HepG2 (cell line): Measurements from ENCODE around the gene TNK1. TPM values are rescaled to one million over a fixed set of nuclear protein-coding genes. Genes with fewer than 3 reads are reported as not detected.
A peak's percentile ranks its signal among the peaks of the same experiment; 100 is the strongest.

Experiments used
- BCLAF1 ChIP-seq: fragments of 450-650 bp; IDR thresholded peaks from 2 replicates; pipeline ENCODE4 v1.6.1; 2017; ENCODE audit warnings: mild to moderate bottlenecking
- CERS6 ChIP-seq: sonication (generic); formaldehyde crosslinking; IDR thresholded peaks from 2 replicates; pipeline ENCODE4 v1.5.0; 2020; ENCODE audit warnings: missing genetic modification reagents
- E2F2 ChIP-seq: sonication (generic); formaldehyde crosslinking; IDR thresholded peaks from 2 replicates; pipeline ENCODE4 v1.4.0; 2020; ENCODE audit warnings: missing genetic modification reagents, borderline replicate concordance
- ERF ChIP-seq: IDR thresholded peaks from 2 replicates; pipeline ENCODE4 v1.6.1; 2018; ENCODE audit warnings: missing biosample characterization, missing genetic modification reagents
- HCFC1 ChIP-seq: fragments of 150-350 bp; IDR thresholded peaks from 2 replicates; pipeline ENCODE4 v1.6.1; 2014; ENCODE audit warnings: low read depth, low read length
- HIC2 ChIP-seq: sonication (generic); formaldehyde crosslinking; IDR thresholded peaks from 2 replicates; pipeline ENCODE4 v1.9.0; 2022; ENCODE audit warnings: low read depth, missing genetic modification reagents
- HNRNPUL1 ChIP-seq: fragments of 200-400 bp; formaldehyde crosslinking; IDR thresholded peaks from 2 replicates; pipeline ENCODE4 v1.6.1; 2017; ENCODE audit warnings: low read depth, mild to moderate bottlenecking, low read length, moderate library complexity
- JUND ChIP-seq: sonication (generic); formaldehyde crosslinking; IDR thresholded peaks from 2 replicates; pipeline ENCODE4 v1.8.0; 2022; ENCODE audit warnings: mild to moderate bottlenecking, missing genetic modification reagents
- PPARG ChIP-seq: conservative IDR thresholded peaks from 2 replicates; pipeline ENCODE4 v1.6.1; 2016; ENCODE audit warnings: missing biosample characterization, missing genetic modification reagents
- PTBP1 ChIP-seq: fragments of 200-400 bp; formaldehyde crosslinking; IDR thresholded peaks from 2 replicates; pipeline ENCODE4 v1.6.1; 2018; ENCODE audit warnings: low read length, low read depth; ENCODE audit not compliant: poor library complexity, severe bottlenecking
- SP140L ChIP-seq: sonication (generic); formaldehyde crosslinking; IDR thresholded peaks from 2 replicates; pipeline ENCODE4 v1.4.0; 2020; ENCODE audit warnings: missing genetic modification reagents, borderline replicate concordance
- ZBTB26 ChIP-seq: IDR thresholded peaks from 2 replicates; pipeline ENCODE4 v1.6.1; 2016; ENCODE audit warnings: missing compliant biosample characterization, missing genetic modification reagents, borderline replicate concordance
- ZC3H13 ChIP-seq: sonication (generic); formaldehyde crosslinking; IDR thresholded peaks from 2 replicates; pipeline ENCODE4 v1.8.1; 2023; ENCODE audit warnings: mild to moderate bottlenecking, missing genetic modification reagents, moderate library complexity
- ZFP41 ChIP-seq: sonication (generic); formaldehyde crosslinking; IDR thresholded peaks from 2 replicates; pipeline ENCODE4 v1.4.0; 2020; ENCODE audit warnings: mild to moderate bottlenecking, missing genetic modification reagents, borderline replicate concordance
- ZNF333 ChIP-seq: sonication (generic); formaldehyde crosslinking; IDR thresholded peaks from 2 replicates; pipeline ENCODE4 v1.4.0; 2020; ENCODE audit warnings: mild to moderate bottlenecking, missing genetic modification reagents, borderline replicate concordance
- ZNF674 ChIP-seq: sonication (generic); formaldehyde crosslinking; IDR thresholded peaks from 2 replicates; pipeline ENCODE4 v1.5.0; 2020; ENCODE audit warnings: low read depth, mild to moderate bottlenecking, missing genetic modification reagents
- ZNF709 ChIP-seq: sonication (generic); formaldehyde crosslinking; IDR thresholded peaks from 2 replicates; pipeline ENCODE4 v1.5.0; 2020; ENCODE audit warnings: mild to moderate bottlenecking, missing genetic modification reagents
- ZNF720 ChIP-seq: sonication (generic); formaldehyde crosslinking; IDR thresholded peaks from 2 replicates; pipeline ENCODE4 v1.4.0; 2020; ENCODE audit warnings: missing genetic modification reagents
- ZNF761 ChIP-seq: sonication (generic); formaldehyde crosslinking; conservative IDR thresholded peaks from 2 replicates; pipeline ENCODE4 v1.4.0; 2020; ENCODE audit warnings: mild to moderate bottlenecking, missing genetic modification reagents
- ZNF790 ChIP-seq: sonication (generic); formaldehyde crosslinking; IDR thresholded peaks from 2 replicates; pipeline ENCODE4 v1.8.0; 2022; ENCODE audit warnings: missing genetic modification reagents, mild to moderate bottlenecking, borderline replicate concordance
- ZNF891 ChIP-seq: sonication (generic); formaldehyde crosslinking; IDR thresholded peaks from 2 replicates; pipeline ENCODE4 v1.5.0; 2020; ENCODE audit warnings: mild to moderate bottlenecking, missing genetic modification reagents
- ZZZ3 ChIP-seq: sonication (generic); formaldehyde crosslinking; IDR thresholded peaks from 2 replicates; pipeline ENCODE4 v1.4.0; 2020; ENCODE audit warnings: missing genetic modification reagents, mild to moderate bottlenecking, borderline replicate concordance
- polyA plus RNA-seq, 8 experiments: library from polyadenylated mRNA; depleted of rRNA in 3 of 8; stranded (reverse) in 7 of 8; unstranded in 1 of 8; fragments of >200 nt; fragmentation: Illumina TruSeq in 4 of 8; extraction: Trizol in 4 of 8; gene quantifications; 2 replicates each; pipeline versions ENCODE4 v1.2.1 to v1.2.3, GENCODE V29; 2011 to 2016; ENCODE audit warnings: low read depth in 4 of 8, missing spikeins in 1 of 8, mixed read lengths in 1 of 8; ENCODE audit not compliant: insufficient read depth in 1 of 8
- total RNA-seq, 5 experiments: library from RNA; depleted of rRNA; stranded (reverse); fragments of >200 nt; fragmentation: Illumina TruSeq; extraction: Trizol; gene quantifications; 2 replicates each; pipeline ENCODE4 v1.2.3, GENCODE V29; 2016; ENCODE audit warnings: low read depth in 1 of 5

TNK1 gene
- total and polyA plus RNA-seq, 2 of the 13 experiments (the other 11 are each of a cell fraction or from before 2014, with no cell fraction given): 2.0 to 3.5 TPM

- TF ChIP-seq ZNF761 (CRISPR knock-in tag) (no peak), PTBP1 (peak; percentile 39), ERF (CRISPR knock-in tag) (peak; percentile 9), PPARG (CRISPR knock-in tag) (no peak), ZNF891 (CRISPR knock-in tag) (peak; percentile 47; the same call in 1 of the 2 replicates), HIC2 (CRISPR knock-in tag) (no peak), CERS6 (CRISPR knock-in tag) (no peak), ZBTB26 (CRISPR knock-in tag) (no peak), ZNF333 (no peak), ZNF709 (0 out of 2 replicates have a peak, but pooled peaks have one; percentile 36), JUND (no peak), ZNF720 (CRISPR knock-in tag) (no peak), SP140L (no peak), ZNF674 (CRISPR knock-in tag) (no peak), E2F2 (CRISPR knock-in tag) (no peak), BCLAF1 (no peak), ZFP41 (no peak), HNRNPUL1 (no peak), HCFC1 (no peak), ZZZ3 (CRISPR knock-in tag) (no peak), ZC3H13 (CRISPR knock-in tag) (no peak), ZNF790 (CRISPR knock-in tag) (0 out of 2 replicates have a peak, but pooled peaks have one; percentile 41)
Measured at GRCh38 chr17:7403977-7404736, 23.3 kb downstream of the TNK1 start, which contains the start of gene TMEM256 (continued).
